B cell (primary cell): Measurements from ENCODE around the gene MCM7. TPM values are rescaled to one million over a fixed set of nuclear protein-coding genes. Genes with fewer than 3 reads are reported as not detected.

Experiments
- ATAC-seq: fragments of 200-7000 bp; cut with Tn5 transposase; one replicate; pipeline ENCODE4 v1.10.0; 2021; ENCODE audit warnings: low read depth, mild to moderate bottlenecking, moderate number of reproducible peaks, moderate library complexity
- CTCF ChIA-PET: fragments of 350-600 bp; sonication (Branson Sonifier 250); formaldehyde crosslinking; loops from one replicate; lab custom pipeline; 2021; ENCODE audit warnings: antibody characterized with exemption, inconsistent platforms; lab: Charles Lee
- POLR2A ChIA-PET: fragments of 350-600 bp; sonication (Branson Sonifier 250); formaldehyde crosslinking; loops from one replicate; lab custom pipeline; 2021; ENCODE audit warnings: antibody characterized with exemption; lab: Charles Lee
- DNase-seq: peaks from one replicate; pipeline ENCODE4 v3.0.0; 2013
- H2AFZ ChIP-seq: 2 replicates; pipeline ENCODE4 v1.6.1; 2012; ENCODE audit warnings: mild to moderate bottlenecking, low read depth, low read length; ENCODE audit not compliant: insufficient read depth, poor library complexity, severe bottlenecking
- H3K27ac ChIP-seq, 2 donors: 1 replicate in 1 of 2; 2 replicates in 1 of 2; pipeline ENCODE4 v1.5.1; 2012 to 2013; ENCODE audit warnings: low read length in 2 of 2, mild to moderate bottlenecking in 2 of 2, moderate library complexity in 1 of 2
- H3K27me3 ChIP-seq, 4 experiments: fragments of 200-600 bp in 1 of 4; sonication (generic) in 1 of 4; replicated peaks in 1 of 4; 1 replicate in 2 of 4; 2 replicates in 2 of 4; pipeline versions ENCODE4 v1.6.1 to v1.7.0; 2013 to 2016; ENCODE audit warnings: low read length in 3 of 4, mild to moderate bottlenecking in 2 of 4, mixed read lengths in 1 of 4, moderate library complexity in 1 of 4; ENCODE audit not compliant: insufficient read depth in 4 of 4, control insufficient read depth in 3 of 4; ENCODE audit errors: control extremely low read depth in 1 of 4
- H3K36me3 ChIP-seq, 2 experiments: replicated peaks in 1 of 2; 1 replicate in 1 of 2; 2 replicates in 1 of 2; pipeline versions ENCODE4 v1.6.1 to v1.7.1; 2013; ENCODE audit warnings: low read length in 1 of 2; ENCODE audit not compliant: insufficient read depth in 2 of 2, control insufficient read depth in 1 of 2; ENCODE audit errors: control extremely low read depth in 1 of 2, extremely low read depth in 1 of 2
- H3K4me1 ChIP-seq, 2 donors: fragments of 200-600 bp in 1 of 2; sonication (generic) in 1 of 2; 1 replicate in 1 of 2; 2 replicates in 1 of 2; pipeline versions ENCODE4 v1.5.1 to v1.6.1; 2013 to 2017; ENCODE audit warnings: low read length in 2 of 2; ENCODE audit not compliant: control insufficient read depth in 2 of 2, insufficient read depth in 2 of 2
- H3K4me2 ChIP-seq: replicated peaks from 2 replicates; pipeline ENCODE3; 2012; ENCODE audit warnings: mild to moderate bottlenecking, low read depth, low read length; ENCODE audit not compliant: poor library complexity, severe bottlenecking
- H3K4me3 ChIP-seq, 5 experiments: fragments of 200-600 bp in 1 of 5; sonication (generic) in 1 of 5; 1 replicate in 3 of 5; 2 replicates in 2 of 5; pipeline versions ENCODE4 v1.5.1 to v1.7.0; 2011 to 2016; ENCODE audit warnings: low read length in 4 of 5, mild to moderate bottlenecking in 4 of 5, low read depth in 2 of 5, control low read depth in 1 of 5, moderate library complexity in 1 of 5; ENCODE audit not compliant: insufficient read depth in 1 of 5; ENCODE audit errors: control extremely low read depth in 1 of 5, extremely low read depth in 1 of 5
- H3K79me2 ChIP-seq: fragments of 200-600 bp; sonication (generic); one replicate; pipeline ENCODE4 v1.6.0; 2016; ENCODE audit warnings: low read length; ENCODE audit not compliant: control insufficient read depth, insufficient read depth
- H3K9ac ChIP-seq: fragments of 200-600 bp; sonication (generic); 2 replicates; pipeline ENCODE4 v1.6.1; 2017; ENCODE audit warnings: mild to moderate bottlenecking, low read length, moderate library complexity
- H3K9me3 ChIP-seq, 3 donors: one replicate each; pipeline versions ENCODE4 v1.6.1 to v1.7.1; 2013; ENCODE audit warnings: low read length in 2 of 3; ENCODE audit not compliant: control insufficient read depth in 2 of 3, insufficient read depth in 1 of 3; ENCODE audit errors: control extremely low read depth in 1 of 3
- H4K20me1 ChIP-seq: 2 replicates; pipeline ENCODE4 v1.6.0; 2012; ENCODE audit warnings: mild to moderate bottlenecking, low read length; ENCODE audit not compliant: insufficient read depth, control insufficient read depth, poor library complexity, severe bottlenecking
- H3K27ac Mint-ChIP-seq: one replicate; pipeline ENCODE4 v1.8.0; 2021; ENCODE audit warnings: mixed read lengths
- H3K27me3 Mint-ChIP-seq: one replicate; pipeline ENCODE4 v1.8.0; 2021; ENCODE audit warnings: mixed read lengths
- H3K4me1 Mint-ChIP-seq: one replicate; pipeline ENCODE4 v1.8.0; 2021; ENCODE audit warnings: mixed read lengths
- H3K4me3 Mint-ChIP-seq: one replicate; pipeline ENCODE4 v1.8.0; 2021; ENCODE audit warnings: mixed read lengths
- H3K9me3 Mint-ChIP-seq: one replicate; pipeline ENCODE4 v1.8.0; 2022; ENCODE audit warnings: mixed read lengths; ENCODE audit not compliant: insufficient read depth
- CTCF ChIP-seq: fragments of 200-600 bp; IDR thresholded peaks from one replicate; pipeline ENCODE4 v1.8.0; 2022; ENCODE audit warnings: antibody characterized with exemption, mild to moderate bottlenecking
- EZH2 ChIP-seq: IDR thresholded peaks from 2 replicates; pipeline ENCODE4 v1.6.1; 2012; ENCODE audit warnings: borderline replicate concordance, low read depth, mild to moderate bottlenecking, moderate library complexity, low read length; ENCODE audit not compliant: insufficient read depth, poor library complexity, severe bottlenecking
- WGBS: methylation state at CpG from one replicate; pipeline ENCODE4 v1.1.5; 2013; ENCODE audit warnings: missing lambda C conversion rate; ENCODE audit not compliant: insufficient coverage; 5-methylcytosine and 5-hydroxymethylcytosine counted together
- intact Hi-C: fragments of 100-400 bp; cut with micrococcal nuclease; formaldehyde crosslinking; loops from one replicate; pipeline ENCODE4 v1.10.0; 2022
- polyA plus RNA-seq: library from polyadenylated mRNA; depleted of rRNA; stranded (reverse); fragments of >200 nt; gene quantifications from 2 replicates; pipeline ENCODE4 v1.2.3, GENCODE V29; 2012
- total RNA-seq, 2 donors: library from RNA; stranded (reverse); fragments of 120-200 nt in 1 of 2; gene quantifications; 1 replicate in 1 of 2; 2 replicates in 1 of 2; pipeline versions ENCODE4 v1.2.3 to v1.2.4, GENCODE V29; 2013 to 2022

Gene MCM7
- total and polyA plus RNA-seq, 2 donors (not counting 1 experiment from before 2014, with no cell fraction given) = 154 to 171 TPM

GRCh38 chr7:100100420-100101015 lies 679 bp downstream of the MCM7 start:
- under 1% methylated on average over 61 of the region's 61 CpGs for WGBS
- Histone ChIP-seq H3K9ac (peak overlapping the region; percentile 93), H2AFZ (peak overlapping the region; percentile 93), H3K4me1 (peaks cover 13 to 24% of the 10 kb centered on the region in 2 donors), H4K20me1 (peaks cover 24% of the 10 kb centered on the region), H3K4me3 (peak overlapping the region; percentile 85 to 92 (median 90)), H3K4me2 (peak overlapping the region; percentile 98), H3K79me2 (peaks cover 40% of the 10 kb centered on the region), H3K9me3 (no peaks in the 10 kb centered on the region), H3K36me3 (peaks cover 2 to 39% of the 10 kb centered on the region in 2 experiments), H3K27ac (peak overlapping the region; percentile 60 to 94), H3K27me3 (no peaks in the 10 kb centered on the region)
- ATAC-seq (peak; percentile 71), DNase-seq (peak; percentile 97)
- ChIA-PET CTCF (interaction anchor here (1.0 to 5.3 kb wide), 8 partner anchors 10 to 512 kb away, joined by 3 to 43 read pairs (median 4); partner anchors contain the start of genes CNPY4, LAMTOR4, MBLAC1 and MOSPD3), POLR2A (interaction anchor here (1.2 to 2.8 kb wide), 9 partner anchors 10 to 328 kb away, joined by 4 to 37 read pairs (median 8); partner anchors contain the start of genes MBLAC1, TRIM4, ZCWPW1 and ZSCAN21)
- H3K27ac Mint-ChIP-seq = peak overlapping the region; percentile 98
- H3K27me3 Mint-ChIP-seq = no peaks in the 10 kb centered on the region
- H3K4me1 Mint-ChIP-seq = peaks cover 40% of the 10 kb centered on the region
- no peaks in the 10 kb centered on the region for H3K9me3 Mint-ChIP-seq
- H3K4me3 Mint-ChIP-seq = peak overlapping the region; percentile 96
- intact Hi-C loops = loop anchor here (1.0 kb wide), 6 partner anchors 12 to 51 kb away; partner anchors contain the start of genes CNPY4, COPS6, LAMTOR4 and TAF6
- no peak for TF ChIP-seq EZH2
- TF ChIP-seq CTCF = no peak

- ChIA-PET CTCF (interaction anchor here (0.7 to 5.3 kb wide), 3 partner anchors 17 to 36 kb away, joined by 3 to 43 read pairs (median 19); no protein-coding TSS in a partner anchor), POLR2A (interaction anchor here (2.4 kb wide), 1 partner anchor 180 kb away, joined by 8 read pairs; the partner anchor contains the start of gene TRIM4)
- H3K36me3 ChIP-seq = peaks cover 2 to 49% of the 10 kb centered on the region in 2 experiments
- H3K9ac ChIP-seq = peak overlapping the region; percentile 93
- Mint-ChIP-seq H3K4me1 (peaks cover 40% of the 10 kb centered on the region), H3K4me3 (peak overlapping the region; percentile 96), H3K27ac (peak overlapping the region; percentile 98), H3K9me3 (no peaks in the 10 kb centered on the region), H3K27me3 (no peaks in the 10 kb centered on the region)
- no peaks in the 10 kb centered on the region for H3K9me3 ChIP-seq
- H3K4me1 ChIP-seq = peaks cover 13 to 24% of the 10 kb centered on the region in 2 donors
- TF ChIP-seq EZH2 (no peak), CTCF (no peak)
- H3K27me3 ChIP-seq = no peaks in the 10 kb centered on the region
- intact Hi-C loops = no loop called here
- peak overlapping the region in 4 of 5 experiments; percentile 85 to 92 (median 89) for H3K4me3 ChIP-seq
- WGBS = 94% methylated on average over 12 of the region's 12 CpGs
- peak; percentile 23 for DNase-seq
- no peak overlapping the region for H2AFZ ChIP-seq
- H3K27ac ChIP-seq = peak overlapping the region; percentile 24 to 94
- peaks cover 31% of the 10 kb centered on the region for H4K20me1 ChIP-seq
- no peak for ATAC-seq
- peak overlapping the region; percentile 98 for H3K4me2 ChIP-seq
- H3K79me2 ChIP-seq = peaks cover 40% of the 10 kb centered on the region
Measured at GRCh38 chr7:100099452-100099851, 1.7 kb downstream of the MCM7 start.
